K562 (cell line): ENCODE measurements around the gene P2RY11. TPM values are rescaled to one million over a fixed set of nuclear protein-coding genes. Genes with fewer than 3 reads are reported as not detected.

Experiments used
- ADNP ChIP-seq: fragments of 200-800 bp; sonication (Bioruptor generic); IDR thresholded peaks from 2 replicates; pipeline ENCODE4 v1.6.1; 2016; ENCODE audit warnings: missing genetic modification characterization, missing compliant biosample characterization
- ATF2 ChIP-seq: sonication (generic); formaldehyde crosslinking; IDR thresholded peaks from 2 replicates; pipeline ENCODE4 v1.8.1; 2022; ENCODE audit warnings: missing genetic modification reagents
- BCL6 ChIP-seq: fragments of 250-450 bp; sonication (Bioruptor Pico); IDR thresholded peaks from 2 replicates; pipeline ENCODE4 v1.4.0; 2020
- CTBP1 ChIP-seq: fragments of 450-650 bp; IDR thresholded peaks from 2 replicates; pipeline ENCODE4 v1.6.1; 2016; ENCODE audit warnings: borderline replicate concordance
- ESRRB ChIP-seq: fragments of 250-450 bp; sonication (Bioruptor Pico); IDR thresholded peaks from 2 replicates; pipeline ENCODE4 v1.5.0; 2020; ENCODE audit warnings: mild to moderate bottlenecking, moderate library complexity, borderline replicate concordance
- HEY1 ChIP-seq: fragments of 250-450 bp; sonication (Bioruptor Pico); IDR thresholded peaks from 2 replicates; pipeline ENCODE4 v1.5.0; 2020; ENCODE audit warnings: mild to moderate bottlenecking, moderate library complexity, borderline replicate concordance
- KDM2B ChIP-seq: fragments of 250-450 bp; sonication (Bioruptor Pico); IDR thresholded peaks from 2 replicates; pipeline ENCODE4 v1.8.0; 2021; ENCODE audit warnings: mild to moderate bottlenecking, moderate library complexity
- MAFF ChIP-seq: IDR thresholded peaks from 2 replicates; pipeline ENCODE4 v1.6.1; 2012; ENCODE audit warnings: low read length, improper control_type of control experiment
- MTA3 ChIP-seq: fragments of 450-650 bp; formaldehyde crosslinking; IDR thresholded peaks from 2 replicates; pipeline ENCODE4 v1.6.1; 2017; ENCODE audit warnings: mild to moderate bottlenecking, borderline replicate concordance
- NCOA2 ChIP-seq, 2 experiments: fragments of 450-650 bp; IDR thresholded peaks; 2 replicates each; pipeline ENCODE4 v1.6.1; 2018; ENCODE audit warnings: mild to moderate bottlenecking in 2 of 2, moderate library complexity in 1 of 2; ENCODE audit not compliant: partially characterized antibody in 2 of 2
- NEUROD1 ChIP-seq: fragments of 150-350 bp; IDR thresholded peaks from 2 replicates; pipeline ENCODE4 v1.6.1; 2014; ENCODE audit warnings: borderline replicate concordance, low read length, low read depth; ENCODE audit not compliant: partially characterized antibody
- NFIX ChIP-seq: fragments of 250-450 bp; sonication (Bioruptor Pico); IDR thresholded peaks from 2 replicates; pipeline ENCODE4 v1.4.0; 2020; ENCODE audit warnings: low read depth, mild to moderate bottlenecking, moderate library complexity
- NRF1 ChIP-seq, 2 experiments: fragments of 450-650 bp; IDR thresholded peaks in 1 of 2; conservative IDR thresholded peaks in 1 of 2; 2 replicates each; pipeline ENCODE4 v1.6.1; 2014; ENCODE audit warnings: mild to moderate bottlenecking in 2 of 2
- PRPF4 ChIP-seq: fragments of 200-400 bp; formaldehyde crosslinking; IDR thresholded peaks from one replicate; pipeline ENCODE4 v1.6.1; 2017; ENCODE audit warnings: low read length, low read depth, mild to moderate bottlenecking; ENCODE audit not compliant: insufficient read depth, poor library complexity, severe bottlenecking
- RBFOX2 ChIP-seq: fragments of 200-400 bp; formaldehyde crosslinking; IDR thresholded peaks from 2 replicates; pipeline ENCODE4 v1.6.1; 2017; ENCODE audit warnings: low read depth, mild to moderate bottlenecking, low read length, moderate library complexity
- RBM15 ChIP-seq: fragments of 200-400 bp; formaldehyde crosslinking; IDR thresholded peaks from 2 replicates; pipeline ENCODE4 v1.6.1; 2018; ENCODE audit warnings: mild to moderate bottlenecking, low read length, moderate library complexity; ENCODE audit not compliant: insufficient read depth
- SAP30 ChIP-seq: fragments of 200-600 bp; sonication (generic); IDR thresholded peaks from 2 replicates; pipeline ENCODE4 v1.6.1; 2012; ENCODE audit warnings: borderline replicate concordance, low read depth, mild to moderate bottlenecking, moderate library complexity, low read length, control low read depth, inconsistent platforms; ENCODE audit not compliant: insufficient read depth, poor library complexity, severe bottlenecking
- SMARCE1 ChIP-seq: fragments of 450-650 bp; IDR thresholded peaks from 2 replicates; pipeline ENCODE4 v1.7.1; 2016; ENCODE audit warnings: mild to moderate bottlenecking
- TEAD1 ChIP-seq, 2 experiments: fragments of 450-650 bp in 1 of 2; sonication (generic) in 1 of 2; formaldehyde crosslinking; IDR thresholded peaks; 2 replicates each; pipeline versions ENCODE4 v1.4.0 to v1.8.0; 2020 to 2022; ENCODE audit warnings: mild to moderate bottlenecking in 2 of 2, missing genetic modification reagents in 1 of 2
- TRIM24 ChIP-seq, 2 experiments: fragments of 450-650 bp; IDR thresholded peaks; 2 replicates each; pipeline ENCODE4 v1.6.1; 2016
- USF2 ChIP-seq: sonication (generic); formaldehyde crosslinking; IDR thresholded peaks from 2 replicates; pipeline ENCODE4 v1.5.0; 2020; ENCODE audit warnings: missing genetic modification reagents
- WHSC1 ChIP-seq: IDR thresholded peaks from one replicate; pipeline ENCODE4 v1.6.1; 2012; ENCODE audit warnings: low read length, control low read depth, inconsistent platforms
- ZC3H11A ChIP-seq: IDR thresholded peaks from 2 replicates; pipeline ENCODE4 v1.6.1; 2012; ENCODE audit warnings: low read depth, low read length, improper control_type of control experiment
- ZNF121 ChIP-seq: sonication (generic); formaldehyde crosslinking; conservative IDR thresholded peaks from 2 replicates; pipeline ENCODE4 v1.8.0; 2022; ENCODE audit warnings: missing genetic modification reagents
- ZNF449 ChIP-seq: fragments of 250-450 bp; sonication (Bioruptor Pico); IDR thresholded peaks from 2 replicates; pipeline ENCODE4 v1.8.0; 2022; ENCODE audit warnings: moderate library complexity, mild to moderate bottlenecking, inconsistent platforms
- ZNF561 ChIP-seq: fragments of 450-650 bp; formaldehyde crosslinking; conservative IDR thresholded peaks from 2 replicates; pipeline ENCODE4 v1.4.0; 2020; ENCODE audit warnings: mild to moderate bottlenecking, moderate library complexity
- polyA plus RNA-seq, 8 experiments: library from polyadenylated mRNA; depleted of rRNA in 4 of 8; stranded (reverse) in 5 of 8; unstranded in 3 of 8; fragments of >200 nt; fragmentation: Nextera tagmentation in 2 of 8; fragmentation: Illumina TruSeq in 1 of 8; extraction: Ambion mirVana in 2 of 8; extraction: Trizol in 1 of 8; gene quantifications; 2 replicates each; pipeline versions ENCODE4 v1.2.1 to v1.2.3, GENCODE V29; 2011 to 2014; ENCODE audit warnings: inconsistent platforms in 1 of 8, missing spikeins in 1 of 8
- total RNA-seq, 7 experiments: library from RNA; depleted of rRNA in 6 of 7; stranded (reverse); fragments of >200 nt in 6 of 7; fragmentation: Illumina TruSeq in 2 of 7; extraction: Trizol in 2 of 7; gene quantifications; 2 replicates each; pipeline versions ENCODE4 v1.2.1 to v1.2.3, GENCODE V29; 2011 to 2021; ENCODE audit warnings: low replicate concordance in 1 of 7

The P2RY11 gene
- total and polyA plus RNA-seq, 9 of the 15 experiments (the other 6 are each of a cell fraction or from before 2014, with no cell fraction given) = 0.03 to 10.1 (median 1.5) TPM

GRCh38 chr19:10112895-10113591 lies 1.6 kb downstream of the P2RY11 start (continued):
- TF ChIP-seq ESRRB (CRISPR knock-in tag) = peak; percentile 76; the same call in 1 of the 2 replicates
- TF ChIP-seq ZNF121 = no peak
- no peak for TF ChIP-seq HEY1 (CRISPR knock-in tag)
- no peak for TF ChIP-seq NEUROD1
- no peak for TF ChIP-seq USF2 (CRISPR knock-in tag)
- TF ChIP-seq NRF1 (conservative IDR thresholded peaks at IDR 0.05 in 1 of 2, IDR thresholded peaks at IDR 0.05 in 1 of 2) = no peak
- no peak for TF ChIP-seq ZC3H11A
- no peak for TF ChIP-seq SAP30
- no peak for TF ChIP-seq ADNP (tag)
- peak; percentile 35; the same call in 1 of the 2 replicates for TF ChIP-seq CTBP1
- 0 out of 4 replicates have a peak, but pooled peaks of 1 of the 2 experiments have one; percentile 37 for TF ChIP-seq TEAD1 (CRISPR knock-in tag; IDR thresholded peaks at IDR 0.05)
- TF ChIP-seq NCOA2 (IDR thresholded peaks at IDR 0.05; ENCODE audit: partially characterized antibody in 2 of 2) = no peak
- peak; percentile 56 for TF ChIP-seq RBFOX2
- no peak for TF ChIP-seq WHSC1
- peak; percentile 22 for TF ChIP-seq PRPF4
- TF ChIP-seq ZNF449 (CRISPR knock-in tag) = no peak
- TF ChIP-seq BCL6 (CRISPR knock-in tag) = no peak
- TF ChIP-seq RBM15 = no peak
- TF ChIP-seq ZNF561 (CRISPR knock-in tag) = 0 out of 2 replicates have a peak, but pooled peaks have one; percentile 43
- TF ChIP-seq NFIX (CRISPR knock-in tag) = no peak
- TF ChIP-seq TRIM24 (IDR thresholded peaks at IDR 0.05) = no peak
- TF ChIP-seq ATF2 (CRISPR knock-in tag) = no peak
- no peak for TF ChIP-seq KDM2B (CRISPR knock-in tag)
- peak; percentile 19; the same call in 1 of the 2 replicates for TF ChIP-seq MTA3
- no peak for TF ChIP-seq SMARCE1
- no peak for TF ChIP-seq MAFF
